Measurements from ENCODE around the gene TEAD4.

DNA sequence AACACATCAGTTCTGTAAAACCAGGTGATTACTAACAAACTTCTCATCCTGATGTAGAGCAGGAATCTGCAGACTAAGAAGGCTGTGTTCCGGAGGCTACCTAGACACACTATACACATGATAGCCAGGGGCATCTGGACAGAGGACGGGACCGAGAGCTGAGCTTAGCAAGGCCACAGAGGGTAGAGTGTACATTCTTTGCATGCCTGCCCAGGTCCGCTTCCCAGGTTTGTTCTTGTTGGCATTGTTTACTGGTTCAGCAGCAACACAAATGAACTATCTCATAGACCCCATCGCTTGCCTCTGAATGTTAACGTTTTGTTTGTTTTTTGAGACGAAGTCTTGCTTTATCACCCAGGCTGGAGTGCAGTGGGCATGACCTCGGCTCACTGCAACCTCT lies 17.7 kb upstream of the TEAD4 start:
- TF ChIP-seq GATA2 (IDR thresholded peaks at IDR 0.05; ENCODE audit: low read depth, low read length) (no peak), GATA3 (IDR thresholded peaks at IDR 0.05; ENCODE audit: low read depth, low read length) (no peak)
